Stimulated activated CD4-positive, alpha-beta T cell treated with anti-CD3 and anti-CD28 coated beads, Interleukin-2, amount 100 ng/mL, for 24 hours (primary cell): ENCODE data around the gene ALOX5.

Experiments used
- DNase-seq, 2 donors: peaks; one replicate each; pipeline ENCODE4 v3.0.0-alpha.2; 2020

Gene ALOX5

DNA sequence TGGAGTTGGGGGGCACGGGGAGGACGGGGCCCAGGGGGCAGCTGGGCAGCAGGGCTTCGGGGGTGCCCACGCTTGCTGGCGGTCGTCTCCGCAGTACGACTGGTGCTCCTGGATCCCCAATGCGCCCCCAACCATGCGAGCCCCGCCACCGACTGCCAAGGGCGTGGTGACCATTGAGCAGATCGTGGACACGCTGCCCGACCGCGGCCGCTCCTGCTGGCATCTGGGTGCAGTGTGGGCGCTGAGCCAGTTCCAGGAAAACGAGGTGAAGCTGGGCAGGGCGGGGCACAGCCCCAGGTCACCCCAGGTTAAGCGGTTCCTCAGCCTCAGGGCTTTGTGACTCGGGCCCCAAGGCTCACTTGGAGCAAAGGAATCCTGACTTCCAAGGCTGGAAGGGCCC, 70.0 kb downstream of the ALOX5 start:
- no peak for DNase-seq

DNA sequence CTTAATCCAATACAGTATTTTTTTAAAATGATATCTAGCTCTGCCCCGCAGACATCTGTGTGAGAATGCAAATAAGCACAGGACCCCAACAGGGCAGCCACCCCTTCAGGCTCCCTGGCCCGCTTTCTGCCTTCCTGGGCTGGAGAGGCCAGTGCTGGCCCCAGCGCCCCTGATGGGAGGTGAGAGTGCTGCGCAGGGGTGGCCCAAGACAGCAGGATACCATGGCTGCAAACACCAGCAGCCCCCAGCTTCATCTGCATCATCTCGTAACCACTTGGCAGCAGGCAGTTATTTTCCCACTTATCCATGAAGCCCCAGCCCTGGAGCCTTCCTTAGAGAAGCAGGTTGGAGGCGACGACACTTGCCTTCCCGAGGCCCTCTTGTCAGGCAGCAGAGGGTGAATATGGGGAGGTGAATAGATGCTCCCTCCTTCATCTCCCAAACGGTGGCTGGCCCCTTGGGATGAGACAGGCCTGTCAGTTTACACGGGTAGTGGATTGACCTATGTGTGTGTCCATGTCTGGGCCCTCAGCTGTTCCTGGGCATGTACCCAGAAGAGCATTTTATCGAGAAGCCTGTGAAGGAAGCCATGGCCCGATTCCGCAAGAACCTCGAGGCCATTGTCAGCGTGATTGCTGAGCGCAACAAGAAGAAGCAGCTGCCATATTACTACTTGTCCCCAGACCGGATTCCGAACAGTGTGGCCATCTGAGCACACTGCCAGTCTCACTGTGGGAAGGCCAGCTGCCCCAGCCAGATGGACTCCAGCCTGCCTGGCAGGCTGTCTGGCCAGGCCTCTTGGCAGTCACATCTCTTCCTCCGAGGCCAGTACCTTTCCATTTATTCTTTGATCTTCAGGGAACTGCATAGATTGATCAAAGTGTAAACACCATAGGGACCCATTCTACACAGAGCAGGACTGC, 71.2 kb downstream of the ALOX5 start:
- no peak for DNase-seq

DNA sequence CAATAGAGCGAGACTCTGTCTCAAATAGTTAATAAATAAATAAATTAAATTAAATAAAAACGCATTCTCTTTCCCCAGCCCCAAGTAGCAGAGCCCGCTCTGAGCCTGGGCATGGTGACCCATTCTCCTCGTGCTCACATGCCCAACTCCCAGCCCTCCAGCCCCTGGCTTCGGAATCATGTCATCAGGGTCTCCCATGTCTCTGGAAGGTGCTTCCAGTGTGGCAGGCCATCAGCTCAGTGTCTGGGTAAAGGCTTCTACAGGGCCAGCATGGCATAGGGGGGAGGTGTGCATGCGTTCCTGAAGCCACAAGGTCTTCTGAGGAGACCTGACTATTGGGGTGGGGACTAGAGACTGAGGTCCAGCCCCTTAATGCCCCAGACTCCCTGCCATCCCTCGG, 72.8 kb downstream of the ALOX5 start:
- DNase-seq: no peak

DNA sequence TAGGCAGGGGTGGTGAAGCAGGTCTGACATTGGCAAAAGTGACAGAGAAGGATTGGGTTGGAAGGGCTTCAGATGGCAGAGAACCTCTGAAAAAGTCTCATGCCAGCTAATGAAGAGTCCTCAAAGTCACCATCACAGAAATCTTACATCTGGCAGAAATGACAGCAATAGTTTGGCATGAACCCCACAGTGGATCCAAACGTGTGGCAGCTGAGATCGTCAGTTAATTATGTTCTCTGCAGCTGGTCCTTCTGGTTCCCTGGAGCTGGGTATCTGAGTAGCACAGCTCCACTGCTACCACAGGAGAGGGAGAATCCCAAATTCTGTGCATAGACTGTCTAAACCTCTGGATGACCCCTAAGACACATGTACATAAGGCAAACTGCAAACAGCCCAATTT, 73.4 kb downstream of the ALOX5 start:
- DNase-seq: no peak

DNA sequence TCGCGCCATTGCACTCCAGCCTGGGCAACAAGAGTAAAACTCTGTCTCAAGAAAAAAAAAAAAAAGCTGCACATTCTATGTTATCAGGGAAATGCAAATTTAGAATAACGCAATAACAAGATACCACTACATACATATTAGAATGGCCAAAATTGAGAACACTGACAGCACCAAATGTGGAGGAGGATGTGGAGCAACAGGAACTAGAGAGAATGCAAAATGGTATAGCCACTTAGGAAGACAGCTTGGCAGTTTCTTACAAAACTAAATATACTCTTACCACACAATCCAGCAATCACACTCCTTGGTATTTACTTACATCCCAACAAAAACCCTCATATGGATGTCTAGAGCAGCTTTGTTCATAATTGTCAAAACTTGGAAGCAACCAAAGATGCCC, 76.8 kb downstream of the ALOX5 start:
- no peak for DNase-seq

DNA sequence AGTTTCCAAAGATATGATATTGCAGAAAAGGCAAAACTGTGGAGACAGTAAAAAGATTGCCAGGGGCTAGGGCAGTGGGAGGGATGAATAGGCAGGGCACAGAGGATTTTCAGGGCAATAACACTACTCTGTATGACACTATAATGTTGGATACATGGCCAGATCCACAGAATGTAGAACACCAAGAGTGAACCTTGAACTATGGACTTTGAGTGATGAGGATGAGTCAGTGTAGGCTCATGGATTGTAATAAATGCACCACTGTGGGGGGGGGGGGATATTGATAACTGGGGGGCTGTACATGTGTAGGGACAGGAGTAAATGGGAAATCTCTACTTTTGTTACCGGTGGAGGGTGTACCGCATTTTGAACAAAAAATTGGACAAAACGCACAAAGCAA, 77.4 kb downstream of the ALOX5 start:
- no peak for DNase-seq

DNA sequence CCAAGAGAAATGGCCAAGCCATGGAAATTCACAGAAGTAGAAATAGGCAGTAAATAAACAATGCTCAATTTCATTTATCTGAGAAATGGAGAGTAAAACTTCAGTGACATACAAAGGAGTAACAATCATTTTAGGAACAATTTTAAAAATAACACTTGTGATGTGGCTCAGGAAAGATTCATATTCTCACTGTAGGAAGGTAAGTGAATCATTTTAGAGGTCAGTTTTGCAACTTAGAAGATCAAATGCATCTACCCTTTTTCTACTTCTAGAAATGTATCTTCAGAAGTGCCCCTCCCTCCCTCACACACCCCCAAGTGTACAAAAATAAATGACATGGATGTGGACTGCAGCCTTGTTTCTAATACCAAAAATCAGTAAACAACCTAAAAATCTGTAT, 78.3 kb downstream of the ALOX5 start:
- DNase-seq: no peak

DNA sequence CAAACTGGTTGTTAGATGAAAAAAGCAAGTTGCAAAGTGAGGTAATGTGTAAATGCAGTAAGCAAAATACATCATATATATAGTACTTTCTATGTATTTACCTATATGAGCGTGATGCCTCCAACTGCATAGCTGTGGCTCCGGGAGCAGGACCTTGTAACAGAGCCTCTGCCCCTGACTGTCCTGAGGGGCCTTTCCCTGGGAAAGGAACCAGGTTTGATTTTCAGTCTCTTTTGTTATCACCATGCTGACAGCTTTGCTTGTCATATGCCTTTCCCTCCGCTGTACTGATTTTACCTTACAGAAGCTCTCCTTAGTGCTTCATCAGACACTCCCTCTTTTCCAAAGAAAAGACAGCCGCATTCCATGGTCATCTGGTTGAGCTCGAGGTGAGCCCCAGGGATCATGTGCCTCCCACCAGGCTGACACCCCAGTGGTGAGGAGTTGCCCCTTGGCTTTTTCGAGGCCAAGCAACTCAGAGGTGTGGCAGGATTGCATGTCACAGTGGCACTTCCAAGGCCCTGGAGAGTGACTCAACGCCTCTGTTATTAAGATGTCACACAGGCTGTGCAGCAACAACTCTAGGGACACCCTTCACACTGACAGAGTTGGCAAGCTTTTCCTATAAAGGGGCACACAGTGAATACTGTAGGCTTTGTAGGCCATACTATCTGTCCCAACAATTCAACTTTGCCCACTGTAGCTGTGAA, 78.9 kb downstream of the ALOX5 start:
- DNase-seq: no peak

DNA sequence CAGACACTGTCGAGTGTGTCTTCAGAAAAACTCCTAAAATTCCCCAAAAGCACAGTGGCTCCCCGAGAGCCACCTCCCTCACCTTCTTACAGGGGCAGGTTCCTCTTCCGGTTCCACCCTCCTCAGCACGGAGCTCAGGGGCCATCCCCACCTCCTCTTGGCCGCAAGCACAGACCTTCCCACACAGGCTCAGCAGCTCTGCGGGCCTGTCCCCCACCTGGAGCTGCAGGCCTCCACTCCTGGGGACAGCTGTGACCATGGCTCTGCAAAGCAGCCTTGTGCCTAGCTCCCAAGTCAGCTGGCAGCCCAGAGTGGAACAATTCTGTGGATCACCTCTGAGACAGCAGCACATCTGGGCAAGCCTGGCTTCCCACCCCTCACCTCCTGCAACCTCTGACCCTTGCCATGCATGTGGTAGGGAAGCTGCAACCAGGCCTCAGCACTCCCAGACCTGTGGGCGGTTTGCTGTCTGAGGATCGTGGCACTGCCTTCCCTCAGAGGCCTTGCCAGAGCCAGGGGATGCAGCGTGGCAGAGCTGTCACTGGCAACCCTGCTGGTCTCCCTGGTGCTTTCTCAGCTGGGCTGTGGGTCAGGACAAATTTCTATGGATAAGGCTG, 79.7 kb downstream of the ALOX5 start:
- DNase-seq: no peak

DNA sequence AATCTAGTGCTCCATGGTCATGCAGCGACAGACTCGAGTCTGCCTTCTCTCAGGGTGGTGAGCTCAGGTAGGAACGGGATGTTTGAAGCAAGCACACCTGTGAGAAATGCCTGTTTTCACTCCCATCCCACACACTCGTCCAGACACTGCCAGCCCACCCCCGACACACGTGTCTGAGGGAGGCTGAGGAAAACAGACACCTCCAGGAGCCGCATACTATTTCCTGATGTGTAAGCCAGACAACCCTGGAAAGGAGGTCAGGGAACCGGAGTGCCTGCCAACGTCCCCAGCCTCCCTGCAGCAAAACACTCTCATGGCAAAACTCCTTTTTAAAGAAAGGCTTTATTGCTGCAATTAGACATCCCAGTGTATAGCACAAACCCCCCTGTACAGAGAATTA, 80.2 kb downstream of the ALOX5 start:
- no peak for DNase-seq

DNA sequence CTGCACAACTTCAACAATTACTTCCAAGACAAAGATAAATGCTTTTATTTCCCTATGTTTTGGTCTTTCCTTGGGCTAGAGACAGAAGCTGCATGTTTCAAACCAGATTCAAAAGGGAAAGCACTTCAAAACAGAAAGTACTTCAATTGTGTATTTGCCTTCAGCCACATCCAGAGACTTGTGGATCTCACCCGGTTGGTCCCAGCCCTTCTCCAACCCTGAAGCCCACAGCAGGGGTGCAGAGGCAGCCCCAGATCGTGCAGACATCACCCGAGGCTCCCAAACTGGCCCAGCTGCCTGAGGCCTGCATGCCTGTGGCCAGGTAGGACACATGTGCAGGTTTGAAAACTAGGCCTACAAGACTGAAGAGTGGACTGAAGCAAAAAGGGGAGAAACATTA, 80.8 kb downstream of the ALOX5 start:
- no peak for DNase-seq

DNA sequence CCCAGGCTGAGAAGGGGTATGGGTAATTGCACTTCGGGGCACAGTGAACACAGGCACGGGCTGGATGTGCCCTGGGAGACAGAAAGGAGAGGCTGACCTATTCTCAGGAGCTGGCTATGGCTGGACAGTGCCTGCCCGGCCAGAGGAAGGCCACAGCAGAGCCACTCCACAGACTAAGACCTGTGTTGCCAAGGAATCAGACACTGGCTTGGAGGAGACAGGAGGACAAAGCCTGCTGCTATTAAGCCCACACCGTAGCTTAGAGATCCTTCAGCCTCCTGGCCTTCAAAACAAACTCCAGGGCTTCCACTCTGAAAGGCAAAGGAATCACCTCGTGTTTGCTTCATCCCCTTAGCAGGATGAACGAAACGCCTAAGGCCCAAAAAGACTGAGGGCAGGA, 82.2 kb downstream of the ALOX5 start:
- DNase-seq: no peak

DNA sequence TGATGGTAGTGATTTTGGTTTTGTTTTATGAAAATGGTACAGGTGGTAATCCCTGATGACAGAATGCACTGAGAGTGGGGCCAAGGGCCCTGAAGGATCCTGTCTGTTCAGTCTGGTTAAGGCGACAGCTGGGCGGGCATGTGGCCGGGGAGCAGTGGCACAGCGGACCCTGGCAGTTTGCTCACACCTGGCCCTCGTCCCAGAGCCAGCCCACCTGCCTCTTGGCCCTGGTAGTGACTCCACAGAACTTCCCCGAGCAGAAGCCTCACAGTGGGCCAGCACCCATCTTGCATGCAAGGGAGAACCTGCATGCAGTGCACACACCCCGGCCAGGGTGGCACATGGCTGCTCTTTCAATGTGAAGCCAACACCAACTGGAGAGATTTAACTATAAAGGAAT, 82.8 kb downstream of the ALOX5 start:
- DNase-seq: no peak

DNA sequence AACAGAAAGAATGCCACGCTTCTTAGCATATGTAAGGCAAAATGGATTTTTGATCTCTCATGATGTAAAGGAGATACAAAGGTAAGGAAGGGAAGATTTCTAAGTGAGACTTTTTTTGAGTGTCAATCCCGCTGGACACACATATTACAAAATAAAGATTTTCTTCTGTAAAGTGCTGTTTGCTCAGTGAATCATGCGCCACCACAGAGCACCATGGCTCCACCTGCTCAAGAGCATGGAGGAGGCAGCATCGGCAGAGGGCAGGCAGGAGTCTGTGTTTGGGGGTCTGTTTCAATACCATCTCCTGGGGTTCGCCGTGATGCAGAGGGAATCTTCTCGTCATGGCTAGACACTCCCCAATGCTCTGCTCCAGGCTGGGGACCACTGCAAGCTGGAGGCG, 83.5 kb downstream of the ALOX5 start:
- no peak for DNase-seq

DNA sequence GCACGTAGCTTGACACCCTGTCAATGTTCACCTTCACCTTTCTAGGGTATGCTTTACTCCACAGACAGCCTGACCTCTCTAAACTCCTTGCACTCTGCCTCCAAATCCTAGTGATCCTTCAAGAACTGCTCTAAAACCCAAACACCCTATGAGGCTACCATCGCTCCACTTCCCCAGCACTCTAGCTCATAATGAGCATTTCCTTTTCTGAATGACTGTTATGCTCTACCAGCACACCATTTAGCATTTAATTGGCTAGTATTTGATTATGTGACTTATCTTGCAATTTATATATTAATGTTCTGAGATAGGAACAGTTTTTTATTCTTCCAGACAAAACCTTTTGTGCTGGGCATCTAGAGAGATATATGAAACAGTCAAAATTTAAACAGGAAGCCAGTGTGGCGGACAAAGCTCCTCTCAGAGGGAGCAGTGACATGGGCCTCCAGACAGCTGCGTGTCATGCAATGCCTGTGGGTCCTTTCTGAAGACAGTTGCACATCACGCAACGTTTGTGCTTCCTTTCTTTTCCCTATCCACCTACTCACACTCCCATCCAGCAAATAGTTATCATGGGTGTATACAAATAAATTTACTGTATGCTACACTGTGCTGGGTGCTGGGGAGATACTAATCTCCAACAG, 86.3 kb downstream of the ALOX5 start:
- no peak for DNase-seq

DNA sequence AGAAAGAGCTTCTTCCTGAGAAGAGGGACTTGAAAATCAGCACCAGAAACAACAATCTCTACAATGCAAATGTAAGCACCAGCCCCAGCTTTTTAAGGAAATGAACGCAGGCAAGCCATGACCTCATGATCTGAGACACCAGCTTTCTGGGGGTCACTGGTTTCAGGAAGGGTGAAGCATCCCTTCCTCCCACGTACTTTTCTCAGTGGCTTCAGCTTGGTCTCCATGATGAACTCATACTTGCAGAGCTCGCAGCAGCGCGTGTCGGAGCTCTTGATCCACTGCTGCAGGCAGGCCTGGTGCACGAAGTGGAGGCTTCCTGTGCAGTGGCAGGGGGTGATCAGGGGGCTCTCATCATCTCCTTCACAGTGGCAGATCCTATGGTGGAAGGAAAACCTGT, 87.0 kb downstream of the ALOX5 start:
- DNase-seq: no peak

DNA sequence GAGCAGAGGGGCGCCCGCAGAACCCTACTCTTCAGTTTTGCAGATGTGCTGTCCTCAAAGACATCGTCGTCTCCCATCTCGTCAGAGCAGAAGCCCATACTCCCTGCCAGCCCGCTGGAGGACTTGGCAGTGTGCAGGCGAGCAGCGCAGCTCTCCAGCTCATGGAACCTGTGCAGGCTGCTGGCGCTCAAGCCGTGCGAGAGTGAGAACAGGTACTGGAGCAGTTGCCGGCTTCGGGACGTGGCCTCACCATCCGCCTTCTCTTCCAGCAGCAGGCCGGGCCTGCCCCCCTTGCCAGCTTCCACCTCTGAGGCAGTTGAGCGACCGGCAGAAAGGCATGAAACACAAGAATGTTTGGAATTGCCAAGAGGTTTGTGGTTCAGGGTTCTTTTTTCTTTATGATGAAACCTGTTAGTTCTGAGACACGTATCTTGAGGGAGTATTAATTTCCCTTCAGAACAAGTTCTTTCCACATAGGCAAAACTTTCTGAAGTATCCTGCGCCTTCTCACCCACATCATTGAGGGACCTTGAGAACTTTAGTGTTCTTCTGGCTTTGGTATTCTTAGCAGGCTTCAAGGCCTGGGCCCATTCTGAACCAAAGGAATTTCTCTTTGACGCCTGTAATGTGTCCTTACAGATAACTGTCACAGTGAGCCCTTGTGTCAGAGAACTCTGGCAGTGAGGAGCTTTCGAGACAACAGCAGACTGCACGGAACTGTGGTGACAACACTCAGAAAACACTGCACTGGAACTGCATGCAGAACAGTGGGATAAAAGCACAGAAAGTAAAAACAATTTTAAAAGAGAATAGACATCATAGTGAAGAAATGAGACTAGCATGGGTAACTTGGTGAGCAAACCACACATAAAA, 89.5 kb downstream of the ALOX5 start:
- DNase-seq: no peak

DNA sequence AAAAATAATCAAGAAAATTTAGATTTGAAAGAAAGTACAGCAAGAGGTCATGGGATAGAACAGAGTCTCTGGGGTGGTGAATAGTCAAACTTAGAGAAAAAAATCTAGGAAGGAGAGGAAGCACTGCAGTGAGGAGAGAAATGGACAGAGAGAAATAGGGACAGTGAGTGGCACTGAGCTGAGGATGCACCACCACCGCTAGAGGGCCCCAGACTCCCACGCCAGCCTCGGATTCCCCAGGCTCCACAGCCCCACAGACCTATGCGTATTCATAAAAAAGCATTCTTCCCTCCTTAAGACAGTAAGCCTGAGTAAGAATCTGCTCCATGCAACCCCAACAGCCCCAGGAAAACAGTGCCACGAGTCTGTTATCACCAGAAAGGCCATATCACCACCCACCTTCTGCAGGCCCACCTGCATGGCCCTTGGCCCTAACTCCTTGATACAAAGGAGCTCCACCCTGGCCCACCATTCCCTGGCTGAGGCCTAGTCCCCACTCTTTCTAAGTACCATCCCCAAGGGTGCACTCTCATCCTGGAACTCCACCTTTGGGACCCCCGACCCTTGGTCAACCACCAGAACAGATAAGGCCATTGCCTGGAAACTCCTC, 91.0 kb downstream of the ALOX5 start:
- peak; percentile 81 for DNase-seq

DNA sequence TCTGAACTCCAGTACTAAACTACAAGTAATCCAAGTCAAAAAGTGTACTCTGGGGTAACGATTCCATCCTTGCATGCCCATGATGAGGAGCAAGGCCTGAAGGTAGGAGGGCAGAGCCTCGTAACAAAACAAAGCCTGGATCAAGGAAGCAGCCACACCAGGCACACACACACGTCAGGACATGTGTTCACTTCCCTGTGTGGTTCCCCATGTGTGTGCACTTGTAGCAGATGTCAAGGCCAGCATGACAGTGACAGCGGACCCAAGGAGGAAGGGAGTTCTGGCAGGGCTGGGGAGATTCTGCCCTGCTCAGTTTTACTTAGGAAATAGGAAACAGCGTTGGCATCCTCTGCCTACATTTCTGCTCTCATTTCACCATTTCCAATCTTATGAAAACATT, 92.8 kb downstream of the ALOX5 start:
- no peak for DNase-seq

DNA sequence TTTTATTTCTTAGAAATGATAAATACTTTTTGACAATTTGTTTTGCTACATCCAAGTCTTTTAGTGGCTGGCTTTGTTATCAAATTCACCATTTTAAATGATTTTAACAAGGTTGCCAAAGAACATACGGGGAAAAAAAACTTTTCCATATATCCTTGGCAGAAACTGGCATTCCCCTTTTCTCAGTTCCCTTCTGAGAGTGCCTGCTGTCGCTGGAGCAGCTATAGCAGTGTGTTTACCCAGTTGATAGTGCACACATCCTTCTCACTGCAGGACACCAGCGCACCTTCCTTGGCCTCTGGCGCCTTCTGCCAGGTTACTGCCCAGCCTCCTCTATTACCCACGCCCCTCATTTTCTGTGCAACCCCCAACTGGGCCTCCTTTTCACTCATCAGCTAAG, 94.1 kb downstream of the ALOX5 start:
- no peak for DNase-seq

DNA sequence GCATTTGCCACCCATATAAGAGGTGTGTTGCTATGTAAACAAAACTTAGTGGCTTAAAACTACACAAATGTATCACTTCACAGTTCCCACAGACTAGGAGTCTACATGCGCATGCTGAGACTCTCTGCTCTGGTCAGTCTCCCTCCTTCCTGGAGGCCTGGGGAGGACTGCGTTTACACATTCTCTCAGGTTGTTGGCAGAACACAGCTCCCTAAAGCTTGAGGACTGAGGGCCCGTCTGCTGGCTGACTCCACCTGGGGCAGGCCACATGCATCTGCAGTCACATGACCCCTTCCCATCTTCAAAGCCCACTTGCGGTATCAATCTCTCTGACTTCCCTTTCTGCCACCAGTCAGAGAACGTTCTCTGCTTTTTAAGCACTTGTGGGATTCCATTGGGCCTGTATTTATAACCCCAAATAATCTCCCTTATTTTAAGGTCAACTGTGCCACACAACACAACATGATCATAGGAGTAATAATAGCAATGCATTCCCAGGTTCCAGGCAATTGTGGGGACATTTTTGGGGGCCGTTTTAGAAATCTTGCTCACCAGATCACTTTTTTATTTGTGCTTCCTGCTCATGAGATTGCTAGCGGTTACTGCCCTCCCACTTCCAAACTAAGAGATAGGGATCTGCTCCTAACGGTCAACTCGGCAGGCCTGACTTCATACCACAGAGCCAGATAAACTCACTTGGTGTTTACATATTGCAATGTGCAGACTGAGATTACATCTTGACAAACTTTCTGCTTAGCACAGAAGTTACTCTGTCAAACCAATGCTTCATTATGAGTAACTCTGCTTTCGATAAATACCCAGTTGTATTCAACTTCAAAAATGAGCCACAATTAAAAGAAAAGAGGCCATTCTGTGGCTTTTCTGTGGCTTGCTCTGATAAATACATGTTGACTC, 96.3 kb downstream of the ALOX5 start:
- peak; percentile 20 to 46 for DNase-seq
